Measurements from ENCODE around the gene DYRK3. TPM values are rescaled to one million over a fixed set of nuclear protein-coding genes. Genes with fewer than 3 reads are reported as not detected.

DYRK3 gene
- total and polyA plus RNA-seq, 12 donors: 4.1 to 31.1 (median 20.8) TPM

- intact Hi-C loops (cut with DNase I): no loop called here
- 66 to 76% methylated on average over 3 of the region's 3 CpGs for WGBS, 2 donors
- ATAC-seq (no peak), DNase-seq (no peak)
- Histone ChIP-seq H3K27me3 (no peaks in the 10 kb centered on the region), H3K9me3 (no peaks in the 10 kb centered on the region), H3K4me1 (peaks cover under 1 to 36% (median 15%) of the 10 kb centered on the region in 9 donors), H3K36me3 (no peaks in the 10 kb centered on the region), H3K4me3 (no peak overlapping the region), H3K27ac (no peak overlapping the region)
- no peak for TF ChIP-seq CTCF (IDR thresholded peaks at IDR 0.05)
Measured at GRCh38 chr1:206682111-206682510, 46.8 kb downstream of the DYRK3 start.

- H3K9me3 ChIP-seq: no peaks in the 10 kb centered on the region
- no peak for TF ChIP-seq CTCF (IDR thresholded peaks at IDR 0.05)
- ATAC-seq (no peak), DNase-seq (no peak)
- no peaks in the 10 kb centered on the region for H3K36me3 ChIP-seq
- intact Hi-C loops (cut with DNase I): no loop called here
- WGBS, 2 donors: 84 to 86% methylated on average over 6 of the region's 6 CpGs
- H3K4me1 ChIP-seq: peaks cover 12 to 48% (median 27%) of the 10 kb centered on the region in 9 donors
- H3K27me3 ChIP-seq: no peaks in the 10 kb centered on the region
- H3K4me3 ChIP-seq: no peak overlapping the region
- H3K27ac ChIP-seq: no peak overlapping the region
Measured at GRCh38 chr1:206683313-206683712, 48.0 kb downstream of the DYRK3 start.

- Histone ChIP-seq H3K36me3 (peaks cover 0 to under 1% (median 0%) of the 10 kb centered on the region in 9 donors), H3K27ac (peak overlapping the region in 7 of 10 donors; percentile 23 to 99 (median 97)), H3K9me3 (no peaks in the 10 kb centered on the region), H3K4me3 (peak overlapping the region in 9 of 10 donors; percentile 56 to 95 (median 87)), H3K27me3 (no peaks in the 10 kb centered on the region), H3K4me1 (peaks cover 16 to 55% (median 34%) of the 10 kb centered on the region in 9 donors)
- DNase-seq (no peak), ATAC-seq (no peak)
- WGBS, 2 donors: 53 to 62% methylated on average over 8 of the region's 8 CpGs
- intact Hi-C loops (cut with DNase I): loop anchor here in 2 of 10 donors (2.0 kb wide), 1 partner anchor 19 kb away; no protein-coding TSS in a partner anchor
- TF ChIP-seq CTCF (IDR thresholded peaks at IDR 0.05): no peak
Measured at GRCh38 chr1:206684003-206684402, 48.7 kb downstream of the DYRK3 start.

GRCh38 chr1:206684478-206685333 lies 49.4 kb downstream of the DYRK3 start, which contains the start of gene MAPKAPK2:
MAPKAPK2 (plus strand) TSS chr1:206684905; CDS start chr1:206685230, 325 bp downstream.
- 0 to 1% methylated on average over 42 to 70 of the region's 82 CpGs for WGBS, 2 donors

More at GRCh38 chr1:206684478-206685333, 49.4 kb downstream of the DYRK3 start, which contains the start of gene MAPKAPK2:
- TF ChIP-seq CTCF (IDR thresholded peaks at IDR 0.05): no peak
- intact Hi-C loops (cut with DNase I): loop anchor here in 5 of 10 donors (2.0 to 5.0 kb wide), 2 partner anchors 20 to 38 kb away; no protein-coding TSS in a partner anchor
- peak; percentile 85 for DNase-seq
- Histone ChIP-seq H3K4me3 (peak within 1 kb of the TSS; percentile 50 to 95 (median 86)), H3K9me3 (no peaks in the 10 kb centered on the region), H3K4me1 (peaks cover 20 to 55% (median 41%) of the 10 kb centered on the region in 9 donors), H3K36me3 (peaks cover 0 to 8% (median 0%) of the 10 kb centered on the region in 9 donors), H3K27ac (peak within 1 kb of the TSS; percentile 91 to 99 (median 98)), H3K27me3 (no peaks in the 10 kb centered on the region)
- peak; percentile 73 to 88 (median 81) for ATAC-seq

All from heart right ventricle (tissue), 16 donors.